ENCODE data around the gene ACVR2B.
A peak's percentile ranks its signal among the peaks of the same experiment; 100 is the strongest.

ACVR2B gene

DNA sequence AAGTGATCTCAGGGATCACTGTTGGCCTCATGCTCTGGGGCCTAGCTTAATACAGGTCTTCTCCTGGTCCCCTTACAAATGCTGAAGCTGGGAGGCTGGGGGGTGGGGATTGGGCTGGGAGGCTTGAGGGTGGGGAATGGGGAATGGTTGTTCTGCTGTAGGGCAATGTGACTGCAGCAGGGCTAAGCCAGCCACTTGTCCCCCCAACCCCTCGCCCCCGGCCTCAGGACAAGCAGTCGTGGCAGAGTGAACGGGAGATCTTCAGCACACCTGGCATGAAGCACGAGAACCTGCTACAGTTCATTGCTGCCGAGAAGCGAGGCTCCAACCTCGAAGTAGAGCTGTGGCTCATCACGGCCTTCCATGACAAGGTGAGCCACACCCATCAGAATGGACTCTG is 25.2 kb downstream of the ACVR2B start:
- Histone ChIP-seq H3K4me1 (ENCODE audit: control insufficient read depth, insufficient read depth, low read length) (no peaks in the 10 kb centered on the region), H3K9ac (ENCODE audit: low read length) (no peak overlapping the region), H3K9me3 (ENCODE audit: control insufficient read depth, low read length) (no peaks in the 10 kb centered on the region), H3K36me3 (ENCODE audit: control insufficient read depth, insufficient read depth, low read length) (peaks cover 15% of the 10 kb centered on the region), H3K27me3 (ENCODE audit: control insufficient read depth, insufficient read depth, low read length) (no peaks in the 10 kb centered on the region), H3K4me3 (ENCODE audit: low read length) (no peak overlapping the region)

DNA sequence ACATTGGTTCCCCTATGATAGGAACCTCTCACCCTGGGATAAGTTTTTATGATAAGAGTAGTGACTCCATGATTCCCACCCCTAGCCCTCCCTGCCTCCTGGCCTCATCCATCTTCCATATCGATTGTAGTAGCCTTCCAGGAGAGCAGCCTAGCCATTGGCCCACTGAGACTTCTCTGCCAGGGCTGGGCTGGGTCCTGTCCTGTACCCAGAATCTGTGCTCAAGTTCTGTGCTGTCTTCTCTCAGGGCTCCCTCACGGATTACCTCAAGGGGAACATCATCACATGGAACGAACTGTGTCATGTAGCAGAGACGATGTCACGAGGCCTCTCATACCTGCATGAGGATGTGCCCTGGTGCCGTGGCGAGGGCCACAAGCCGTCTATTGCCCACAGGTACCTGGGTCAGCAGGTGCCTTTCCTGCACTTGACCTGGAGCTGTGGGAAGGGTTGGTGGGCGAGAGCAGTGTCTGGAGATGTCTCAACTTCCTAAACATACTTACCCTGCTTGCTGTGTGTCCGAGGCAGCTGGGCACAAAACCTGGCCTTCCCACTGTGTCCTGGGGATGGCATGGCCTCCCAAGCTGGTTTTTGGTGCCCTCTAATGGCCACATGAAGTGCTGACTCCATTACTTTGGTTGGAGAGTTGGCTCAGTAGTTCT is 25.9 kb downstream of the ACVR2B start:
- no peaks in the 10 kb centered on the region for H3K27me3 ChIP-seq (ENCODE audit: control insufficient read depth, insufficient read depth, low read length)
- H3K9ac ChIP-seq (ENCODE audit: low read length) = no peak overlapping the region
- no peaks in the 10 kb centered on the region for H3K9me3 ChIP-seq (ENCODE audit: control insufficient read depth, low read length)
- H3K36me3 ChIP-seq (ENCODE audit: control insufficient read depth, insufficient read depth, low read length) = peaks cover 15% of the 10 kb centered on the region
- H3K4me1 ChIP-seq (ENCODE audit: control insufficient read depth, insufficient read depth, low read length) = no peaks in the 10 kb centered on the region
- no peak overlapping the region for H3K4me3 ChIP-seq (ENCODE audit: low read length)

- H3K27me3 ChIP-seq (ENCODE audit: control insufficient read depth, insufficient read depth, low read length) = no peaks in the 10 kb centered on the region
- H3K4me3 ChIP-seq (ENCODE audit: low read length) = no peak overlapping the region
- no peak overlapping the region for H3K9ac ChIP-seq (ENCODE audit: low read length)
- H3K9me3 ChIP-seq (ENCODE audit: control insufficient read depth, low read length) = no peaks in the 10 kb centered on the region
- H3K36me3 ChIP-seq (ENCODE audit: control insufficient read depth, insufficient read depth, low read length) = peaks cover 15% of the 10 kb centered on the region
- H3K4me1 ChIP-seq (ENCODE audit: control insufficient read depth, insufficient read depth, low read length) = no peaks in the 10 kb centered on the region
These were observed 26.4 kb downstream of the ACVR2B start for GRCh38 chr3:38480093-38480445.

DNA sequence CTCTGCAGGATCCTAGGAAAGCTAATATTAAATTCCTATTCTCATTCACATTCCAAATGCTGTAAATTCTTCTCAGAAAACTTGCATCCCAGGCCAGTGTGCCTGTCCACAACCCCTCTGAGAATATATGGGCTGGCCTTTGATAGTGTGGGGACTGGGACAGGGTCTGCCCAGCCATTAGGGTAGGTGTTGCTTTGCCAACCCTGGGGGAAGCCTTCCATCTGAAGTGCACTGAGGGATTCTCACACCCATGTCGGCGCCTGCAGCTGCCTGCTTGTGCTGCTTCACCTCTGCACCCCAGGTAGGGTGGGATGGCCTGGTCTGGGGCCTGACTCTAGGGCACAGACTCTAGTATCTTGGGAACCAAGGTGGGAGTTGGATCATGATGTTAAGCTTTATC is 27.2 kb downstream of the ACVR2B start:
- Histone ChIP-seq H3K9ac (ENCODE audit: low read length) (no peak overlapping the region), H3K4me3 (ENCODE audit: low read length) (no peak overlapping the region), H3K27me3 (ENCODE audit: control insufficient read depth, insufficient read depth, low read length) (no peaks in the 10 kb centered on the region), H3K9me3 (ENCODE audit: control insufficient read depth, low read length) (no peaks in the 10 kb centered on the region), H3K36me3 (ENCODE audit: control insufficient read depth, insufficient read depth, low read length) (peaks cover 15% of the 10 kb centered on the region), H3K4me1 (ENCODE audit: control insufficient read depth, insufficient read depth, low read length) (no peaks in the 10 kb centered on the region)

DNA sequence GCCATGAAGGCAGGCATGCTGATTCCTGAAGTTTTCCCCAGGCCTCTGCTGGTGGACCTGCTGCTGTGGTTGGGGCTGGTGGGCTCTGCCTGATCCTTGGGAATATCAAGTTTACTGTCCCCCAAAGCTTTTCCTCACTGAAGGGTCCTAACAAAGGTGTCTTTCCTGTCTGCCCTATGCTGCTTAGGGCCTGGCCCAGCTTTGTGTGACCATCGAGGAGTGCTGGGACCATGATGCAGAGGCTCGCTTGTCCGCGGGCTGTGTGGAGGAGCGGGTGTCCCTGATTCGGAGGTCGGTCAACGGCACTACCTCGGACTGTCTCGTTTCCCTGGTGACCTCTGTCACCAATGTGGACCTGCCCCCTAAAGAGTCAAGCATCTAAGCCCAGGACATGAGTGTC is 29.3 kb downstream of the ACVR2B start:
- H3K4me1 ChIP-seq (ENCODE audit: control insufficient read depth, insufficient read depth, low read length) = no peaks in the 10 kb centered on the region
- no peaks in the 10 kb centered on the region for H3K9me3 ChIP-seq (ENCODE audit: control insufficient read depth, low read length)
- no peak overlapping the region for H3K9ac ChIP-seq (ENCODE audit: low read length)
- no peaks in the 10 kb centered on the region for H3K27me3 ChIP-seq (ENCODE audit: control insufficient read depth, insufficient read depth, low read length)
- H3K36me3 ChIP-seq (ENCODE audit: control insufficient read depth, insufficient read depth, low read length) = peaks cover 15% of the 10 kb centered on the region
- no peak overlapping the region for H3K4me3 ChIP-seq (ENCODE audit: low read length)

DNA sequence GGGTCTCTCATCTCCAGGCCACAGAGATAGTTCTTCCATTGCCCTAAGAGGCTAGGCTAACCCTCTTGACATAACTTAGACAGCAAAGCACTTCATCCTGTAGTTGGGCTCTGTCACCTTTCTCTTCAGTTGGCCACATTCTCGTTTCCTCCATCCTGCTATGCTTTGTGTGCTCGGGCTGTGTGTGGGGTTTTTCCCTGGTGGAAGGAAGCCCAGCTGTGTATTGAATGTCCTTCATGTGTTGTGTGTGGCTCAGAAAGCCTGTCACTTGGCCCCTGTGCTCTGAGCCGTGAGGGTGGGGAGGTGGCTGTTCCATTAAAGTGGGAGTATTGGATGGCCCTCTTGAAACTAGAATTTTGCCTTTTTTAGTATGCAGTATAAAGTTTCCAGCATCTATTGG is 33.6 kb downstream of the ACVR2B start:
- Histone ChIP-seq H3K4me1 (ENCODE audit: control insufficient read depth, insufficient read depth, low read length) (no peaks in the 10 kb centered on the region), H3K36me3 (ENCODE audit: control insufficient read depth, insufficient read depth, low read length) (peaks cover 5% of the 10 kb centered on the region), H3K4me3 (ENCODE audit: low read length) (no peak overlapping the region), H3K9ac (ENCODE audit: low read length) (no peak overlapping the region), H3K9me3 (ENCODE audit: control insufficient read depth, low read length) (no peaks in the 10 kb centered on the region), H3K27me3 (ENCODE audit: control insufficient read depth, insufficient read depth, low read length) (no peaks in the 10 kb centered on the region)

- Histone ChIP-seq H3K9me3 (ENCODE audit: control insufficient read depth, low read length) (no peaks in the 10 kb centered on the region), H3K4me3 (ENCODE audit: low read length) (no peak overlapping the region), H3K27me3 (ENCODE audit: control insufficient read depth, insufficient read depth, low read length) (no peaks in the 10 kb centered on the region), H3K9ac (ENCODE audit: low read length) (no peak overlapping the region), H3K36me3 (ENCODE audit: control insufficient read depth, insufficient read depth, low read length) (no peaks in the 10 kb centered on the region), H3K4me1 (ENCODE audit: control insufficient read depth, insufficient read depth, low read length) (no peaks in the 10 kb centered on the region)
These were observed 35.3 kb downstream of the ACVR2B start for GRCh38 chr3:38488949-38489348.

GRCh38 chr3:38489766-38490165 is 36.1 kb downstream of the ACVR2B start:
- Histone ChIP-seq H3K9ac (ENCODE audit: low read length) (no peak overlapping the region), H3K9me3 (ENCODE audit: control insufficient read depth, low read length) (no peaks in the 10 kb centered on the region), H3K27me3 (ENCODE audit: control insufficient read depth, insufficient read depth, low read length) (no peaks in the 10 kb centered on the region), H3K4me3 (ENCODE audit: low read length) (no peak overlapping the region), H3K36me3 (ENCODE audit: control insufficient read depth, insufficient read depth, low read length) (no peaks in the 10 kb centered on the region), H3K4me1 (ENCODE audit: control insufficient read depth, insufficient read depth, low read length) (no peaks in the 10 kb centered on the region)

- no peaks in the 10 kb centered on the region for H3K27me3 ChIP-seq (ENCODE audit: control insufficient read depth, insufficient read depth, low read length)
- H3K9ac ChIP-seq (ENCODE audit: low read length) = no peak overlapping the region
- H3K4me1 ChIP-seq (ENCODE audit: control insufficient read depth, insufficient read depth, low read length) = no peaks in the 10 kb centered on the region
- H3K36me3 ChIP-seq (ENCODE audit: control insufficient read depth, insufficient read depth, low read length) = no peaks in the 10 kb centered on the region
- H3K4me3 ChIP-seq (ENCODE audit: low read length) = no peak overlapping the region
- no peaks in the 10 kb centered on the region for H3K9me3 ChIP-seq (ENCODE audit: control insufficient read depth, low read length)
These were observed 36.8 kb downstream of the ACVR2B start for GRCh38 chr3:38490281-38491030.

- Histone ChIP-seq H3K27me3 (ENCODE audit: control insufficient read depth, insufficient read depth, low read length) (no peaks in the 10 kb centered on the region), H3K4me1 (ENCODE audit: control insufficient read depth, insufficient read depth, low read length) (no peaks in the 10 kb centered on the region), H3K9me3 (ENCODE audit: control insufficient read depth, low read length) (no peaks in the 10 kb centered on the region), H3K9ac (ENCODE audit: low read length) (no peak overlapping the region), H3K4me3 (ENCODE audit: low read length) (no peak overlapping the region), H3K36me3 (ENCODE audit: control insufficient read depth, insufficient read depth, low read length) (no peaks in the 10 kb centered on the region)
These were observed 37.5 kb downstream of the ACVR2B start for GRCh38 chr3:38491215-38491614.

DNA sequence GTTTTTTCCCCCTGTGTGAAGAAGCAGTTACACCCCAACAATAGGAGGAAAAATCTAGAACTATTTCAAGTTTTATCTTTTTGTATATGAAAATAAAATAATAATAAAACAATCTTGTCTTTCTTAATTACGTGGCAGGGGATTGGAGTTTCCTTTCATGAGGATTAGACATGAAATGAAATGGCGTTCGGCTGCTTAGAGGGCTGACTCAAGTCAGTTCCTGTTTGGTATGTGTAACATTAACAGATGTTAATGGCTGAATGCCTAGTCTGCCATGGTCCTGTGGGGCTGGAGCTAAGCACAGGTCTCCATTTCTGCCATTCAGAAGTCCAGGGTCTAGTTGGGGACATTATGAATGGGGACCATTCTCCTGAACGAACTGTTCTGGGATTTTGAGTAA is 39.3 kb downstream of the ACVR2B start:
- peaks cover 4% of the 10 kb centered on the region for H3K4me1 ChIP-seq (ENCODE audit: control insufficient read depth, insufficient read depth, low read length)
- H3K9me3 ChIP-seq (ENCODE audit: control insufficient read depth, low read length) = no peaks in the 10 kb centered on the region
- no peak overlapping the region for H3K9ac ChIP-seq (ENCODE audit: low read length)
- H3K27me3 ChIP-seq (ENCODE audit: control insufficient read depth, insufficient read depth, low read length) = no peaks in the 10 kb centered on the region
- H3K4me3 ChIP-seq (ENCODE audit: low read length) = no peak overlapping the region
- H3K36me3 ChIP-seq (ENCODE audit: control insufficient read depth, insufficient read depth, low read length) = no peaks in the 10 kb centered on the region

DNA sequence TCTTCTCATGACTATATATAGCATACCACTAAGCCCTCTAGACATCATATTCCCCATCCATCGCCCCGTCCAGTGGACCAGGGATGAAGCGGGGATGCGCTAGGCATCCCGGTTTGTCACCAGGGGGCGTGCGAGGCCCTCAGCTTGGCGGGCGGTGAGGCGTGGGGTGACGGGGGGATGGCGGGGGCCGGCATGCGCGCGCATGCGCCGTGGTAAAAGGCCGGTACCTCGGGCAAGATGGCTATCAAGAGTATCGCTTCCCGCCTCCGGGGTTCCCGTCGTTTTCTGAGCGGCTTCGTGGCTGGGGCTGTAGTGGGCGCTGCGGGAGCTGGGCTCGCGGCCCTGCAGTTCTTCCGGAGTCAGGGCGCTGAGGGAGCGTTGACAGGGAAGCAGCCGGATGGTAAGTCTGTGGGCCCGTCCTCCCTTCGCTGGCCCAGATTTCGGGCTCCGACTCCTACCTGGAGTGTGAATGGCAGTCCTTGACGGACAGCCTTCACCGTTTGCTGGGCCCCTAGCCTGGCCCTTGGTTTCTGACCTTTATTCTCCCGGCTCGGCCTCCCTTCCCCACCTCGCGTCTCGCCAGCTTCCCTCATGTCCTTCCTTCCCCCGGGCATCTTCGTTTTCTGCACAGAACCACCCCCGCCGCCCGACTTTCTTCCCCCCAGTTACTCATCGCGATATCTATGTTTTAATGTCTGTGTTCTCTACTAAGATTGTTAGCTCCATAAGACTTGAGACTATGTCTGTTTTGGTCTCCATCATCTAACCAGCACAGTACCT is 42.6 kb downstream of the ACVR2B start, which contains the start of gene EXOG:
EXOG (plus strand) TSS at position 210 of the 780 bp plus-strand sequence; CDS start at position 238, 28 bp downstream.
- peak within 1 kb of the TSS; percentile 81 for H3K9ac ChIP-seq (ENCODE audit: low read length)
- no peaks in the 10 kb centered on the region for H3K9me3 ChIP-seq (ENCODE audit: control insufficient read depth, low read length)
- H3K27me3 ChIP-seq (ENCODE audit: control insufficient read depth, insufficient read depth, low read length) = no peaks in the 10 kb centered on the region
- no peaks in the 10 kb centered on the region for H3K36me3 ChIP-seq (ENCODE audit: control insufficient read depth, insufficient read depth, low read length)
- H3K4me1 ChIP-seq (ENCODE audit: control insufficient read depth, insufficient read depth, low read length) = peaks cover 8% of the 10 kb centered on the region
- H3K4me3 ChIP-seq (ENCODE audit: low read length) = peak within 1 kb of the TSS; percentile 88
